ENCODE data around the gene MAST4.

The MAST4 gene

GRCh38 chr5:67204821-67205220 lies 608.6 kb downstream of the MAST4 start:
- TF ChIP-seq, protein P1, sequence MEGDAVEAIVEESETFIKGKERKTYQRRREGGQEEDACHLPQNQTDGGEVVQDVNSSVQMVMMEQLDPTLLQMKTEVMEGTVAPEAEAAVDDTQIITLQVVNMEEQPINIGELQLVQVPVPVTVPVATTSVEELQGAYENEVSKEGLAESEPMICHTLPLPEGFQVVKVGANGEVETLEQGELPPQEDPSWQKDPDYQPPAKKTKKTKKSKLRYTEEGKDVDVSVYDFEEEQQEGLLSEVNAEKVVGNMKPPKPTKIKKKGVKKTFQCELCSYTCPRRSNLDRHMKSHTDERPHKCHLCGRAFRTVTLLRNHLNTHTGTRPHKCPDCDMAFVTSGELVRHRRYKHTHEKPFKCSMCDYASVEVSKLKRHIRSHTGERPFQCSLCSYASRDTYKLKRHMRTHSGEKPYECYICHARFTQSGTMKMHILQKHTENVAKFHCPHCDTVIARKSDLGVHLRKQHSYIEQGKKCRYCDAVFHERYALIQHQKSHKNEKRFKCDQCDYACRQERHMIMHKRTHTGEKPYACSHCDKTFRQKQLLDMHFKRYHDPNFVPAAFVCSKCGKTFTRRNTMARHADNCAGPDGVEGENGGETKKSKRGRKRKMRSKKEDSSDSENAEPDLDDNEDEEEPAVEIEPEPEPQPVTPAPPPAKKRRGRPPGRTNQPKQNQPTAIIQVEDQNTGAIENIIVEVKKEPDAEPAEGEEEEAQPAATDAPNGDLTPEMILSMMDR (IDR thresholded peaks at IDR 0.05; ENCODE audit: low read depth, low read length): no peak
- H3K4me3 ChIP-seq (replicated peaks in 1 of 2; ENCODE audit: low read depth in 2 of 2, low read length in 2 of 2): no peak overlapping the region
- no peak for DNase-seq (ENCODE audit: low read depth in 2 of 2)

- TF ChIP-seq, protein P1 (IDR thresholded peaks at IDR 0.05; ENCODE audit: low read depth, low read length): no peak
- no peak overlapping the region for H3K4me3 ChIP-seq (replicated peaks in 1 of 2; ENCODE audit: low read depth in 2 of 2, low read length in 2 of 2)
- DNase-seq (ENCODE audit: low read depth in 2 of 2): no peak
Measured at GRCh38 chr5:67205981-67206380, 609.8 kb downstream of the MAST4 start.

DNA sequence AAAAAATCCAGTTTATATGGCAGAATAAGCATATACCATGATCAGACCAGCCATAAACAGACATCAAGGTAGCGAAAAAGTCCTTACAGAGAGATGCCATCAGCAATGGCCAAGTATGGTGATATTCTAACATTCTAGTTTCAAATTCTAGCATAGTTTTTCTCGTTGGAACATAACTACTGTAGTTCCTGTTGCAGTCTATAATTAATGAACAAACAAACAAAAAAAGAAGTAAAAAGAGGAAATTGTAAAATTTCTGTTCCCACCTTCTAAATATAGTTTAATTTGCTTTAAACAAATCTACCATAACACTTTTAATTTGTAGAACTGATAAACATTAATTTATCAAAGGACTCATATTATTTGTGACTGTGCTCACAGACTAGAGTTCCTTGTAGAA lies 610.3 kb downstream of the MAST4 start:
- DNase-seq (ENCODE audit: low read depth in 2 of 2): no peak
- no peak overlapping the region for H3K4me3 ChIP-seq (replicated peaks in 1 of 2; ENCODE audit: low read depth in 2 of 2, low read length in 2 of 2)
- TF ChIP-seq, protein P1 (IDR thresholded peaks at IDR 0.05; ENCODE audit: low read depth, low read length): no peak

DNA sequence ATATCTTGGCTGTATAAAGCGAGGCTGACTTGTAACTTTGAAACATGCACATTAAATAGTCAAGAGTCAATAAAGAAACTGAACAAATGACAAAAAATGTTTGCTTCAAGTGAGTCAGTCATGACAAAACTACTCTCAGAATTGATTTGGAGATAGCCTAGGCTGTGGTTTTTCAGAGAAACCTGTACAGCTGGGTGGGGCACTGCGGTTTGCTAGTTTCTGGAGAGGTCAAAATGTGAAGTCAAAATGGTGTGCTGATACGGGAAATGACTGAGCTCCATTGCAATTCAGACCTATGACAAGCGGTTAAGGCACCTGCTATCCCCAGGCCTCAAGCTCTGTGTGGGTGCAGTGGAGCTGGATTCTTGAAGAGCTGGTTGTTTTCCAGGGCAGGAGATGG lies 610.7 kb downstream of the MAST4 start:
- no peak overlapping the region for H3K4me3 ChIP-seq (replicated peaks in 1 of 2; ENCODE audit: low read depth in 2 of 2, low read length in 2 of 2)
- DNase-seq (ENCODE audit: low read depth in 2 of 2): peak; percentile 40 to 60

GRCh38 chr5:67208403-67208802 lies 612.2 kb downstream of the MAST4 start:
- no peak for DNase-seq (ENCODE audit: low read depth in 2 of 2)
- no peak overlapping the region for H3K4me3 ChIP-seq (replicated peaks in 1 of 2; ENCODE audit: low read depth in 2 of 2, low read length in 2 of 2)
- TF ChIP-seq, protein P1 (IDR thresholded peaks at IDR 0.05; ENCODE audit: low read depth, low read length): no peak

More for the DNA sequence above, 610.7 kb downstream of the MAST4 start:
- TF ChIP-seq, protein P1 (IDR thresholded peaks at IDR 0.05; ENCODE audit: low read depth, low read length): no peak

GRCh38 chr5:67209141-67209771 lies 613.1 kb downstream of the MAST4 start:
- H3K4me3 ChIP-seq (replicated peaks in 1 of 2; ENCODE audit: low read depth in 2 of 2, low read length in 2 of 2): no peak overlapping the region
- peak; percentile 86 for DNase-seq (ENCODE audit: low read depth in 2 of 2)
- TF ChIP-seq, protein P1 (IDR thresholded peaks at IDR 0.05; ENCODE audit: low read depth, low read length): peak; percentile 69

DNA sequence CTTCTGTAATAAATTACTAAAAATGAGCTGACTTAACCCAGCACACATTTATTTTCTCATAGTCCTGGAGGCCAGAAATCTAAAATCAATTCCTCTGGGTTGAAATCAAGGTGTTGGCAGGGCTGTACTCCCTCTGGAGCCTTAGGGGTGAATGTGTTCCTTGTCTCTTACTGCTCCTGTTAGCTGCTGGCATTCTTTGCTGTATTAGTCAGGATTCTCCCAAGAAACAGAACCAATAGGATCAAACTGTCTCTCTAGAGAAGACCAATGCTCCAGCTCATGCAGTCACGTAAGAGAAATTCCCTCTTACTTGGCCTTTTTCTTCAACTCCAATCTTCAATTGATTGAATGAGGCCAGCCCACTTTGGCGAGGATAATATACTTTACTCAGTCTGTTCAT lies 615.7 kb downstream of the MAST4 start:
- H3K4me3 ChIP-seq (replicated peaks in 1 of 2; ENCODE audit: low read depth in 2 of 2, low read length in 2 of 2): no peak overlapping the region
- peak; percentile 71 to 87 for DNase-seq (ENCODE audit: low read depth in 2 of 2)
- TF ChIP-seq, protein P1 (IDR thresholded peaks at IDR 0.05; ENCODE audit: low read depth, low read length): no peak
